ENCODE measurements around the gene PTPRN2.

Gene PTPRN2

DNA sequence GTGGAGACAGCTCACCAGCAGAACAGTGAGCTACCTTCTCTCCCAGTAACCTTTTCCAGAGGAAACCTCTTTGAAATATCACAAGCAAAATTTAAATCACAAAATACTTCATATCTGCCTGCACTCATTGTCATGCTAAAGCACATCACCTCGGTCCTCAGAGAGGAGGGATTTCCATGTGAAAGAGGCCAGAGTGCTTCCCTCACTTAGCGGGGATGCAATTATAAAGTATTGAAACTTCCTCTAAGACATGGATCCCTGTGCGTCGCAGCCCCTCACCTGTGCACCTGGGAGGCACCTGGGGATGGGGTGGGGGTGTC lies 792.9 kb downstream of the PTPRN2 start:
- H3K4me2 ChIP-seq (ENCODE audit: low read length): no peak overlapping the region
- H3K27me3 ChIP-seq (ENCODE audit: control insufficient read depth, insufficient read depth, low read length): no peaks in the 10 kb centered on the region
- H3K4me3 ChIP-seq (ENCODE audit: low read length): no peak overlapping the region
- H3K9me3 ChIP-seq (replicated peaks; ENCODE audit: low read length): peaks cover 22% of the 10 kb centered on the region
- H3K36me3 ChIP-seq (ENCODE audit: insufficient read depth, low read length): no peaks in the 10 kb centered on the region
- H3K4me1 ChIP-seq (ENCODE audit: control insufficient read depth, insufficient read depth, low read length): no peaks in the 10 kb centered on the region
- no peak overlapping the region for H3K9ac ChIP-seq (ENCODE audit: low read depth, low read length)

DNA sequence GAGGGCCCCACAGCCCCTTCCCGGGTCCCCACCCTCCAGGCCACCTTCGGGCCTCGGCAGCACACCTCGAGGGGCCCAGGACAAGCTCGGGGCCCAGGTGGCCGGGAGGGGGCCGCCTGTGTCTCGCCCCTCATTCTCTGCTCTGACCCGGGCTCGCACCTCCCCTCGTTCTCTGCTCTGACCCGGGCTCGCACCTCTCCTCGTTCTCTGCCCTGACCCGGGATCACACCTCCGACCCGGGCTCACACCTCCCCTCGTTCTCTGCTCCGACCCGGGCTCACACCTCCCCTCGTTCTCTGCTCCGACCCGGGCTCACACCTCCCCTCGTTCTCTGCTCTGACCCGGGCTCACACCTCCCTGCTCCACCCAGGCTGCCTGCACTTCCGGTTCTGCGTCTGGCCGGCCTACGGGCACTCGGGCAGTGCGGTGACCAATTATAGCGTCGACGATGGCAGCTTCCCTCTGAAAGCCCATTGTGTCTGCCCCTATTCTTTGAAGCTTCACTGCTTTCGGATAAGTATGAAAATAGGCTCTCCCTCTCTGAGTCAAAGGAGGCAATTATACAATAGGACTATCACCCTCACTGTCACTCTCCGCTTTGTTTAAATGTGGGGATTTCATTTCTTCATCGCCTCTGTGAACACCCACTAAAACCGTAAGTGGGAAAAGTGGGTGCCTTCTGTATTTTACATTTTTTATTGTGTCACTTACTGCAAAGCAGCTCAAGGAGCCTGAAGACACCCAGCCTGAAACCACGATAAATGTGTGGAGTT lies 793.5 kb downstream of the PTPRN2 start:
- H3K36me3 ChIP-seq (ENCODE audit: insufficient read depth, low read length): no peaks in the 10 kb centered on the region
- H3K9me3 ChIP-seq (replicated peaks; ENCODE audit: low read length): peaks cover 22% of the 10 kb centered on the region
- no peak overlapping the region for H3K4me3 ChIP-seq (ENCODE audit: low read length)
- H3K9ac ChIP-seq (ENCODE audit: low read depth, low read length): no peak overlapping the region
- no peaks in the 10 kb centered on the region for H3K27me3 ChIP-seq (ENCODE audit: control insufficient read depth, insufficient read depth, low read length)
- no peak overlapping the region for H3K4me2 ChIP-seq (ENCODE audit: low read length)
- H3K4me1 ChIP-seq (ENCODE audit: control insufficient read depth, insufficient read depth, low read length): no peaks in the 10 kb centered on the region

DNA sequence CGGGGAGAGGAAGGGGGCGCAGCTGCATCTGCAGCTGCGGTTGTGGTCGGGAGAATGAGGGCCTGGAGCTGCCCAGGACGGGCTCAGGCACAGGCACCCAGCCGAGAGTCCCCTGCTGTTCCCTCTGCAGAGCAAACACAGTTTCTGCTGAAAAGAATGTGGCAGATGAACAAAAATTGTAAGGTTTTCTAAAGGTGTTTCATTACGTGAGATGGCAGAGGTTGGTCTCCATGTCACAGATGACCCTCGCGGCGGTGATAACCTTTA lies 794.6 kb downstream of the PTPRN2 start:
- H3K36me3 ChIP-seq (ENCODE audit: insufficient read depth, low read length): no peaks in the 10 kb centered on the region
- H3K4me2 ChIP-seq (ENCODE audit: low read length): no peak overlapping the region
- H3K27me3 ChIP-seq (ENCODE audit: control insufficient read depth, insufficient read depth, low read length): no peaks in the 10 kb centered on the region
- H3K4me3 ChIP-seq (ENCODE audit: low read length): no peak overlapping the region
- peaks cover 22% of the 10 kb centered on the region for H3K9me3 ChIP-seq (replicated peaks; ENCODE audit: low read length)
- H3K4me1 ChIP-seq (ENCODE audit: control insufficient read depth, insufficient read depth, low read length): no peaks in the 10 kb centered on the region
- no peak overlapping the region for H3K9ac ChIP-seq (ENCODE audit: low read depth, low read length)

DNA sequence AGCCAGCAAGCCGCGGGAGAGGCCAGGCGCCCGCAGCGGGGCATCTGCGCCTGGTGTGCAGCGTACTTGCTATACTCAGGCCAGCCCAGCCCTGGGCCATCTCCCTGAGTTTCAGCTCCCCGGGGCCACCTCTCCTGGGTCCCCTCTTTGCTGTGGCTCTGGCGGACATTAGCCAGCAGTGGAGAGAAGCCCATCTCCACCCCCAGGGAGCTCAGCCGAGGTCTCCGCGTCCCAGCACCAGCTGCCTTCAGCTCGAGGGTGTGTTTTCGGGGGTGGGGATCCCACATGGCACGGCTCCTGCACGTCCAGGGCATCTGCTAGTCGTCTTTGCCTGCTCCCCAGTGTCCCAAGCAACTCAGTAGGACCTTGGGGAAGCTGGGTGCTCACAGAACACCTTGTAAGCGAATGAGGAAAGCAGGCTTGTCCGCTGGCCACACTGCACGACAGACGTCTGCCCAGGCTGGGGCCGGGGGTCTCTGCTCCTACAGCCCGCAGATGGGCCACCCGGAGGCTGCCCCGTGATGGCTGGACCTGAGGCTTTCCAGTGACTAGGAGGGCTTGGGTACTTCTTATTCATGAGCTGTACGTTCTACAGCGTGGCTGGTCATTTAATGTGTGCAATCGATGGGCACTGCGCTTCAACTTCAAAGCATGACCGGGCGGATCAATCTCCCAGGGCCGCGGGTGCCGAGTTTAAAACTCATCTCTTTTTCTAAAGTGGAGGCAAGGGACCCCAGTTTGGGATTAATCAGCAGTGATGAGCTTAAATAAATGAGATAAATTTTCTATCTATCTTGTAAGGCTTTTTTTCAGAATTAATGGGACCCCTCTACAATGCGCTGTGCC lies 795.2 kb downstream of the PTPRN2 start:
- Histone ChIP-seq H3K4me2 (ENCODE audit: low read length) (no peak overlapping the region), H3K9ac (ENCODE audit: low read depth, low read length) (no peak overlapping the region), H3K4me1 (ENCODE audit: control insufficient read depth, insufficient read depth, low read length) (no peaks in the 10 kb centered on the region), H3K27me3 (ENCODE audit: control insufficient read depth, insufficient read depth, low read length) (no peaks in the 10 kb centered on the region), H3K4me3 (ENCODE audit: low read length) (no peak overlapping the region), H3K36me3 (ENCODE audit: insufficient read depth, low read length) (no peaks in the 10 kb centered on the region), H3K9me3 (replicated peaks; ENCODE audit: low read length) (peaks cover 22% of the 10 kb centered on the region)

DNA sequence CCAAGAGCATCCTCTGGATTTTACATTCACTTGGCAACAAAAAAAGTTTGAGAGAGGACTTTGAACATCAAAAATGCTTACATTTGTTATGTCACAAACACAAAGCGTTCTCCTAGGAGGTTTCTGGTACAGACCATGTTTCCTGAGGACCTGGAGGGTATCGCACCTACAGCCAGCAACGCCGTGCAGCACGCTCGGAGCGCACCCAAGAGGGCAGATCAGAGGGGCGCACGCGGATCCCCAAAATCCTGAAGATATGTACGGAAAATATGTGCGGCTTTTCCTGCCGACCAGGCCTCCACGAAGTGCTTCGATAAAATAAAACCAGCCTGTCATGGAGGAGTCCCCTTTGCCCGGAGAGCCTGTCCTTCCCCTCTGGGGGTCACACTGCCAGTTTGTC lies 796.0 kb downstream of the PTPRN2 start:
- Histone ChIP-seq H3K27me3 (ENCODE audit: control insufficient read depth, insufficient read depth, low read length) (no peaks in the 10 kb centered on the region), H3K4me1 (ENCODE audit: control insufficient read depth, insufficient read depth, low read length) (no peaks in the 10 kb centered on the region), H3K36me3 (ENCODE audit: insufficient read depth, low read length) (no peaks in the 10 kb centered on the region), H3K4me3 (ENCODE audit: low read length) (no peak overlapping the region), H3K9ac (ENCODE audit: low read depth, low read length) (no peak overlapping the region), H3K4me2 (ENCODE audit: low read length) (no peak overlapping the region), H3K9me3 (replicated peaks; ENCODE audit: low read length) (peaks cover 16% of the 10 kb centered on the region)

DNA sequence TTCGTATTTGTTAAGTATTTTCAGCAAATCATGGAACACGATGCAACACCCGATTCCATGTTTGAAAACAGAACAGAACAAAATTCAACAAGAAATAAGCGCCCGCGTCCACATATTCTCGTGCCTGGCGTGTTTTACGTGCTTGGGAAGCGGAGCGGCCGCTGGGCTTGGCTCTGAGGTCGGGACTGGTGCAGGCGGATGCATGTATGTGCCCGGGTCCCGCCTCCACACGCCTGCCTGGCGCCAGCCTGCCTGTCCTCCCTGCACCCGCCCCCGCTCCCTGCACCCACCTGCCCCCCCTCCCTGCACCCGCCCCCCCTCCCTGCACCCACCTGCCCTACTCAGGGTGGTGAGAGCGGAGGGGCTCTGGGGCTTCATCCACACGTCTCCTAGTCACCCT lies 796.4 kb downstream of the PTPRN2 start:
- Histone ChIP-seq H3K36me3 (ENCODE audit: insufficient read depth, low read length) (no peaks in the 10 kb centered on the region), H3K4me3 (ENCODE audit: low read length) (no peak overlapping the region), H3K4me2 (ENCODE audit: low read length) (no peak overlapping the region), H3K9ac (ENCODE audit: low read depth, low read length) (no peak overlapping the region), H3K4me1 (ENCODE audit: control insufficient read depth, insufficient read depth, low read length) (no peaks in the 10 kb centered on the region), H3K9me3 (replicated peaks; ENCODE audit: low read length) (peaks cover 15% of the 10 kb centered on the region), H3K27me3 (ENCODE audit: control insufficient read depth, insufficient read depth, low read length) (no peaks in the 10 kb centered on the region)

DNA sequence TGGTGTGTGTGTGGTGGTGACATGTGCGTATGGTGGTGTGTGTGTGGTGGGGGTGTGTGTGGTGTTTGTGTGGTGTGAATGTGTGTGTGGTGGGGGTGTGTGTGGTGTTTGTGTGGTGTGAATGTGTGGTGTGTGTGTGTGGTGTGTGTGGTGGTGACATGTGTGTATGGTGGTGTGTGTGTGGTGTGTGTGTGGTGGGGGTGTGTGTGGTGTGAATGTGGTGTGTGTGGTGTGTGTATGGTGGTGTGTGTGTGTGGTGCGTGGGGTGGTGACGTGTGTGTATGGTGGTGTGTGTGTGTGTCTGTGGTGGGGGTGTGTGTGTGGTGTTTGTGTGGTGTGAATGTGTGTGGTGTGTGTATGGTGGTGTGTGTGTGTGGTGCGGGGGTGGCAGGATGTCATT lies 797.7 kb downstream of the PTPRN2 start:
- H3K4me2 ChIP-seq (ENCODE audit: low read length): no peak overlapping the region
- no peaks in the 10 kb centered on the region for H3K36me3 ChIP-seq (ENCODE audit: insufficient read depth, low read length)
- no peak overlapping the region for H3K4me3 ChIP-seq (ENCODE audit: low read length)
- peaks cover 11% of the 10 kb centered on the region for H3K9me3 ChIP-seq (replicated peaks; ENCODE audit: low read length)
- H3K9ac ChIP-seq (ENCODE audit: low read depth, low read length): no peak overlapping the region
- H3K4me1 ChIP-seq (ENCODE audit: control insufficient read depth, insufficient read depth, low read length): no peaks in the 10 kb centered on the region
- no peaks in the 10 kb centered on the region for H3K27me3 ChIP-seq (ENCODE audit: control insufficient read depth, insufficient read depth, low read length)

DNA sequence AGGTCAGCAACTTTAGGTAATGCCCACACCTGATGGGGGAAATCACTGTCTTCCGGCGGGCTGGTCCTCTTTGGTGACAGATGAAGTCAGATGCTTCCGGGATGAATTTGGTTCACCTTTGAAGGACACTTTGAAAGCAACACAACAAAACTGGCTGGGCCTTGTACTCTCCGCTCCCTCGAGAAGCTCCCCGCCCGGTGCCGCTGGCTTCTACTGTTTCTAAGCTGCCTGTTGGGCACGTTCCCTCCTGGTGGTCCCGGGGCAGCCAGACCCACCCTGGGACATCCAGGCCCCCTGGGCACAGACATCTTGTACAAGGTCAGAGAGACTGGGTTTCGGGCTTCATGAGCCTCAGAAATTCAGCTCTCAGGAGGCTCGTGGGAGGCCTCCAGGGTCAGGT lies 798.5 kb downstream of the PTPRN2 start:
- H3K4me1 ChIP-seq (ENCODE audit: control insufficient read depth, insufficient read depth, low read length): no peaks in the 10 kb centered on the region
- no peaks in the 10 kb centered on the region for H3K36me3 ChIP-seq (ENCODE audit: insufficient read depth, low read length)
- H3K27me3 ChIP-seq (ENCODE audit: control insufficient read depth, insufficient read depth, low read length): no peaks in the 10 kb centered on the region
- H3K4me2 ChIP-seq (ENCODE audit: low read length): no peak overlapping the region
- H3K4me3 ChIP-seq (ENCODE audit: low read length): no peak overlapping the region
- no peak overlapping the region for H3K9ac ChIP-seq (ENCODE audit: low read depth, low read length)
- peaks cover 11% of the 10 kb centered on the region for H3K9me3 ChIP-seq (replicated peaks; ENCODE audit: low read length)

DNA sequence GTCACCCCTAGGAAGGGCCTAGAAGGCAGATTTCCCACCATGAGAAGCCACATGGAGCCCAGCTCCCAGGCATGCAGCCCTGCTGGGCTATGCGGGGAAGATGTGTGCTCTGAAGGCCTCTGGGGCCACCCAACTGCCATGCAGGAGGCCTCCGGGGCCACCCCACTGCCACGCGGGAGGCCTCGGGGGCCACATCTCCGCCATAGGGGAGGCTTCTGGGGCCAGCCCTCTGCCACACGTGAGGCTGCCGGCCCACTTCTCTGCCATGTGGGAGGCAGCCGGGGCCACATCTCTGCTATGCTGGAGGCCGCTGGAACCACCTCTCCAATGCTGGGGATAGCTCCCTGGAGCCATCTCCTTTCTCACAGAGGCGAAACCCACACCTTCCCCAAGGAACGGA lies 799.0 kb downstream of the PTPRN2 start:
- H3K9me3 ChIP-seq (replicated peaks; ENCODE audit: low read length): peaks cover 14% of the 10 kb centered on the region
- no peaks in the 10 kb centered on the region for H3K27me3 ChIP-seq (ENCODE audit: control insufficient read depth, insufficient read depth, low read length)
- no peaks in the 10 kb centered on the region for H3K36me3 ChIP-seq (ENCODE audit: insufficient read depth, low read length)
- no peak overlapping the region for H3K4me3 ChIP-seq (ENCODE audit: low read length)
- H3K9ac ChIP-seq (ENCODE audit: low read depth, low read length): no peak overlapping the region
- no peak overlapping the region for H3K4me2 ChIP-seq (ENCODE audit: low read length)
- H3K4me1 ChIP-seq (ENCODE audit: control insufficient read depth, insufficient read depth, low read length): no peaks in the 10 kb centered on the region

DNA sequence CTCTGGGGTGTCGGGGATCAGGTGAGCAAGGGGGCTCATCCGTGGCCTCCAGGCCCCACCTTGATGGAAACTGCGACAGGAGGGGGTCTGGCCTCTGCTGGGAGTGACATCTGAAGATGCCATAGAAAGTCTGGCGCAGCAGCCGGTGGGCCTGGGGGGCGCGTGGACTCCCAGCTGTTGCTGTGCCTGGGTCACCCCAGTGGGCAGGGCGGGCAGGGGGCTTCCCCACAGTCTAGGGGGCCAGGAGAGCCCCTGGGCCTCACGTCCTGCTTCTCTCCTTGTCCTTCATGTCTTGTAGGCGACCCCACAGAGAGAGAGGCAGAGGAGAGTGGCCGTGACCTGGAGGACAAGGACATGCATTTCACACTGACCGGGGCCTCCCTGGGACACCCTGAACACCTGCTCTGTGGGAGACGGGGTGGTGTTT lies 800.3 kb downstream of the PTPRN2 start:
- no peak overlapping the region for H3K9ac ChIP-seq (ENCODE audit: low read depth, low read length)
- H3K4me2 ChIP-seq (ENCODE audit: low read length): no peak overlapping the region
- H3K4me3 ChIP-seq (ENCODE audit: low read length): no peak overlapping the region
- no peaks in the 10 kb centered on the region for H3K36me3 ChIP-seq (ENCODE audit: insufficient read depth, low read length)
- H3K9me3 ChIP-seq (replicated peaks; ENCODE audit: low read length): peaks cover 13% of the 10 kb centered on the region
- no peaks in the 10 kb centered on the region for H3K27me3 ChIP-seq (ENCODE audit: control insufficient read depth, insufficient read depth, low read length)
- H3K4me1 ChIP-seq (ENCODE audit: control insufficient read depth, insufficient read depth, low read length): no peaks in the 10 kb centered on the region

DNA sequence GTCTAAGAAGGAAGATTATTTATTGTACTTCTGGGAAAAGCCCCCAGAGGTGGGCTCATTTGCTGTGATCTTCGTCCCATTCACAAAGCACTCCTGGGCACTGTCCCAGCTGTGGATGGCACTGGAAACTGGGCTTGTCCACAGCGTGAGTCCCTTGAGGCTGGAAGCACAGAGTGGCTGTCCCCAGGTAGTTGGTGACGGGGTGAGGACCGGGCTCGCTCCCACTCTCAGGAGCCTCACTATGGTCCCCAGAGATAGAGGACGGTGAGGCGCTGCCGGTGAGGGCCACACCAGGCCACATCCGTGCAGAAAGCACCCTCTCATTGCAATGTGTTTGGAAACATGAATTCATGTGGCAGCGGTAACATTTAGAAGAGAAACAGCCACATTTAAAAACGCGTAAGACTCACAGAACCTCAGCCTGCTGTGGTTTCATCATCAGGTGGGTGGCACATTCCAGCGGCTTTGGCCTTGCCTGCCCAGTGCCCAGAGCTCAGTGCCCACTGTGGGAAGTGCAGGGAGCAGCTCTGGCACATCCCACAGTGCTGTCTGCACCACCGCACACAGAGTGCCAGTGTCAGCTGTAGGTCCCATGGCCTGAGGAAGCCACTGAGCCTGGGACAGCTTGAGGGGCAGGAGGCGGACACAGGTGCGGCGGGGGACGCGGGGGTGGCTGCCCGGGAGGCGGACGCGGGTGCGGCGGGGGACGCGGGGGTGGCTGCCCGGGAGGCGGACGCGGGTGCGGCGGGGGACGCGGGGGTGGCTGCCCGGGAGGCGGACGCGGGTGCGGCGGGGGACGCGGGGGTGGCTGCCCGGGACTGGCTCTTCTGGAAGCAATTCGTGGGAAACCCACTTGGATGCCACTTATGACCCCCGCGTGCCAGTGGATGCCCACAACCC lies 801.0 kb downstream of the PTPRN2 start:
- Histone ChIP-seq H3K4me2 (ENCODE audit: low read length) (no peak overlapping the region), H3K9me3 (replicated peaks; ENCODE audit: low read length) (peaks cover 13% of the 10 kb centered on the region), H3K36me3 (ENCODE audit: insufficient read depth, low read length) (no peaks in the 10 kb centered on the region), H3K4me3 (ENCODE audit: low read length) (no peak overlapping the region), H3K27me3 (ENCODE audit: control insufficient read depth, insufficient read depth, low read length) (no peaks in the 10 kb centered on the region), H3K4me1 (ENCODE audit: control insufficient read depth, insufficient read depth, low read length) (no peaks in the 10 kb centered on the region), H3K9ac (ENCODE audit: low read depth, low read length) (no peak overlapping the region)
